H7 (cell line): ENCODE measurements around the gene RBM17. TPM values are rescaled to one million over a fixed set of nuclear protein-coding genes. Genes with fewer than 3 reads are reported as not detected.
A peak's percentile ranks its signal among the peaks of the same experiment; 100 is the strongest.

Source experiments
- DNase-seq: peaks from one replicate; pipeline ENCODE4 v3.0.0; 2012
- H3K27me3 ChIP-seq: 2 replicates; pipeline ENCODE4 v1.6.0; 2011; ENCODE audit warnings: mild to moderate bottlenecking, low read length; ENCODE audit not compliant: control insufficient read depth, insufficient read depth
- H3K36me3 ChIP-seq: replicated peaks from 2 replicates; pipeline ENCODE4 v1.5.1; 2011; ENCODE audit warnings: low read length; ENCODE audit not compliant: control insufficient read depth, insufficient read depth
- H3K4me3 ChIP-seq: 2 replicates; pipeline ENCODE4 v1.5.1; 2011; ENCODE audit warnings: low read depth, mild to moderate bottlenecking, control low read depth, low read length, moderate library complexity; ENCODE audit not compliant: insufficient read depth
- total RNA-seq: library from RNA; depleted of rRNA; stranded (reverse); fragments of >200 nt; shearing (Covaris generic); gene quantifications from 2 replicates; pipeline ENCODE4 v1.2.3, GENCODE V29; 2014

RBM17 gene
- total RNA-seq, 1 experiment from 2014 or later: 41.9 TPM

GRCh38 chr10:6082496-6083395 lies 6.1 kb upstream of the RBM17 start:
- no peaks in the 10 kb centered on the region for H3K36me3 ChIP-seq
- no peaks in the 10 kb centered on the region for H3K27me3 ChIP-seq
- H3K4me3 ChIP-seq: no peak overlapping the region
- DNase-seq: no peak

GRCh38 chr10:6083523-6084475 lies 5.0 kb upstream of the RBM17 start:
- DNase-seq: no peak
- Histone ChIP-seq H3K4me3 (no peak overlapping the region), H3K27me3 (no peaks in the 10 kb centered on the region), H3K36me3 (no peaks in the 10 kb centered on the region)

GRCh38 chr10:6086375-6087233 lies 2.2 kb upstream of the RBM17 start:
- Histone ChIP-seq H3K36me3 (no peaks in the 10 kb centered on the region), H3K4me3 (no peak overlapping the region), H3K27me3 (no peaks in the 10 kb centered on the region)
- DNase-seq: peak; percentile 71

GRCh38 chr10:6089334-6090219 lies 743 bp downstream of the RBM17 start:
- peak overlapping the region; percentile 89 for H3K4me3 ChIP-seq
- no peaks in the 10 kb centered on the region for H3K27me3 ChIP-seq
- H3K36me3 ChIP-seq: no peaks in the 10 kb centered on the region
- peak; percentile 53 for DNase-seq

- no peak for DNase-seq
- Histone ChIP-seq H3K36me3 (no peaks in the 10 kb centered on the region), H3K27me3 (no peaks in the 10 kb centered on the region), H3K4me3 (no peak overlapping the region)
Measured at GRCh38 chr10:6091630-6092029, 2.8 kb downstream of the RBM17 start.

- H3K27me3 ChIP-seq: no peaks in the 10 kb centered on the region
- H3K36me3 ChIP-seq: no peaks in the 10 kb centered on the region
- H3K4me3 ChIP-seq: no peak overlapping the region
- DNase-seq: no peak
Measured at GRCh38 chr10:6092731-6093130, 3.9 kb downstream of the RBM17 start.

GRCh38 chr10:6095810-6096570 lies 7.2 kb downstream of the RBM17 start:
- DNase-seq: no peak

GRCh38 chr10:6097063-6097462 lies 8.2 kb downstream of the RBM17 start:
- Histone ChIP-seq H3K36me3 (peaks cover under 1% of the 10 kb centered on the region; the same call in 1 of the 2 replicates), H3K4me3 (no peak overlapping the region), H3K27me3 (no peaks in the 10 kb centered on the region)
- DNase-seq: no peak

More at GRCh38 chr10:6095810-6096570, 7.2 kb downstream of the RBM17 start:
- Histone ChIP-seq H3K4me3 (no peak overlapping the region), H3K27me3 (no peaks in the 10 kb centered on the region), H3K36me3 (no peaks in the 10 kb centered on the region)

- Histone ChIP-seq H3K36me3 (peaks cover 4% of the 10 kb centered on the region; the same call in 1 of the 2 replicates), H3K4me3 (no peak overlapping the region), H3K27me3 (no peaks in the 10 kb centered on the region)
- DNase-seq: no peak
Measured at GRCh38 chr10:6098156-6098555, 9.3 kb downstream of the RBM17 start.

- Histone ChIP-seq H3K27me3 (no peaks in the 10 kb centered on the region), H3K36me3 (peaks cover 4% of the 10 kb centered on the region; the same call in 1 of the 2 replicates), H3K4me3 (no peak overlapping the region)
- no peak for DNase-seq
Measured at GRCh38 chr10:6100370-6100769, 11.5 kb downstream of the RBM17 start.

GRCh38 chr10:6101181-6101580 lies 12.3 kb downstream of the RBM17 start:
- no peak for DNase-seq
- H3K27me3 ChIP-seq: no peaks in the 10 kb centered on the region
- peaks cover 6% of the 10 kb centered on the region for H3K36me3 ChIP-seq
- no peak overlapping the region for H3K4me3 ChIP-seq

- H3K36me3 ChIP-seq: peaks cover 8% of the 10 kb centered on the region
- no peak for DNase-seq
Measured at GRCh38 chr10:6102128-6102527, 13.3 kb downstream of the RBM17 start.

GRCh38 chr10:6103591-6103990 lies 14.8 kb downstream of the RBM17 start:
- Histone ChIP-seq H3K27me3 (no peaks in the 10 kb centered on the region), H3K36me3 (peaks cover 8% of the 10 kb centered on the region), H3K4me3 (no peak overlapping the region)
- no peak for DNase-seq

More at GRCh38 chr10:6102128-6102527, 13.3 kb downstream of the RBM17 start:
- H3K4me3 ChIP-seq: no peak overlapping the region
- no peaks in the 10 kb centered on the region for H3K27me3 ChIP-seq
